Measurements from ENCODE around the gene PPM1M. TPM values are rescaled to one million over a fixed set of nuclear protein-coding genes. Genes with fewer than 3 reads are reported as not detected.

PPM1M gene
- total and polyA plus RNA-seq, 2 experiments from 2014 or later, result 2.2 to 4.0 TPM

- Mint-ChIP-seq H3K27ac (no peak overlapping the region), H3K9me3 (no peaks in the 10 kb centered on the region), H3K27me3 (ENCODE audit: insufficient read depth, low read depth, poor library complexity) (peaks cover 29% of the 10 kb centered on the region), H3K36me3 (ENCODE audit: low read depth) (no peaks in the 10 kb centered on the region; the same call in 2 of the 3 replicates), H3K4me3 (no peak overlapping the region), H3K4me1 (peaks cover 30% of the 10 kb centered on the region)
- Histone ChIP-seq H3K4me2 (no peak overlapping the region), H4K20me1 (replicated peaks; ENCODE audit: insufficient read depth) (no peaks in the 10 kb centered on the region; the same call in 1 of the 2 replicates), H3K4me3 (no peak overlapping the region), H3K27ac (ENCODE audit: low read depth) (no peak overlapping the region), H3K4me1 (ENCODE audit: insufficient read depth) (peaks cover 22% of the 10 kb centered on the region), H3F3A (replicated peaks; ENCODE audit: low read depth) (0 out of 2 replicates have a peak, but pooled peaks cover 4% of the 10 kb centered on the region), H3K36me3 (ENCODE audit: insufficient read depth) (no peaks in the 10 kb centered on the region), H3K9me2 (ENCODE audit: insufficient read depth) (no peaks in the 10 kb centered on the region), H3K27me3 (ENCODE audit: insufficient read depth) (no peaks in the 10 kb centered on the region), H3K79me2 (replicated peaks; ENCODE audit: insufficient read depth) (no peaks in the 10 kb centered on the region), H2AFZ (no peak overlapping the region)
- TF ChIP-seq NANOG (IDR thresholded peaks at IDR 0.05; ENCODE audit: borderline replicate concordance) (no peak), STAT1 (IDR thresholded peaks at IDR 0.05; ENCODE audit: unreplicated experiment) (no peak), ZNF331 (CRISPR knock-in tag; IDR thresholded peaks at IDR 0.05; ENCODE audit: low read depth) (no peak), JUNB (IDR thresholded peaks at IDR 0.05; ENCODE audit: unreplicated experiment) (no peak), ETS1 (IDR thresholded peaks at IDR 0.05) (no peak), POLR2AphosphoS5 (IDR thresholded peaks at IDR 0.05; ENCODE audit: low read depth) (no peak), EZH2 (IDR thresholded peaks at IDR 0.05; ENCODE audit: low read depth, unreplicated experiment) (no peak), CREB1 (CRISPR knock-in tag; IDR thresholded peaks at IDR 0.05; ENCODE audit: low read depth) (no peak), EZH2phosphoT487 (IDR thresholded peaks at IDR 0.05; ENCODE audit: unreplicated experiment) (no peak), ZNF114 (CRISPR knock-in tag; IDR thresholded peaks at IDR 0.05) (no peak)
- TF ChIP-seq, protein P1, sequence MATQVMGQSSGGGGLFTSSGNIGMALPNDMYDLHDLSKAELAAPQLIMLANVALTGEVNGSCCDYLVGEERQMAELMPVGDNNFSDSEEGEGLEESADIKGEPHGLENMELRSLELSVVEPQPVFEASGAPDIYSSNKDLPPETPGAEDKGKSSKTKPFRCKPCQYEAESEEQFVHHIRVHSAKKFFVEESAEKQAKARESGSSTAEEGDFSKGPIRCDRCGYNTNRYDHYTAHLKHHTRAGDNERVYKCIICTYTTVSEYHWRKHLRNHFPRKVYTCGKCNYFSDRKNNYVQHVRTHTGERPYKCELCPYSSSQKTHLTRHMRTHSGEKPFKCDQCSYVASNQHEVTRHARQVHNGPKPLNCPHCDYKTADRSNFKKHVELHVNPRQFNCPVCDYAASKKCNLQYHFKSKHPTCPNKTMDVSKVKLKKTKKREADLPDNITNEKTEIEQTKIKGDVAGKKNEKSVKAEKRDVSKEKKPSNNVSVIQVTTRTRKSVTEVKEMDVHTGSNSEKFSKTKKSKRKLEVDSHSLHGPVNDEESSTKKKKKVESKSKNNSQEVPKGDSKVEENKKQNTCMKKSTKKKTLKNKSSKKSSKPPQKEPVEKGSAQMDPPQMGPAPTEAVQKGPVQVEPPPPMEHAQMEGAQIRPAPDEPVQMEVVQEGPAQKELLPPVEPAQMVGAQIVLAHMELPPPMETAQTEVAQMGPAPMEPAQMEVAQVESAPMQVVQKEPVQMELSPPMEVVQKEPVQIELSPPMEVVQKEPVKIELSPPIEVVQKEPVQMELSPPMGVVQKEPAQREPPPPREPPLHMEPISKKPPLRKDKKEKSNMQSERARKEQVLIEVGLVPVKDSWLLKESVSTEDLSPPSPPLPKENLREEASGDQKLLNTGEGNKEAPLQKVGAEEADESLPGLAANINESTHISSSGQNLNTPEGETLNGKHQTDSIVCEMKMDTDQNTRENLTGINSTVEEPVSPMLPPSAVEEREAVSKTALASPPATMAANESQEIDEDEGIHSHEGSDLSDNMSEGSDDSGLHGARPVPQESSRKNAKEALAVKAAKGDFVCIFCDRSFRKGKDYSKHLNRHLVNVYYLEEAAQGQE (IDR thresholded peaks at IDR 0.05; ENCODE audit: unreplicated experiment), result no peak
- TF ChIP-seq, protein P2, sequence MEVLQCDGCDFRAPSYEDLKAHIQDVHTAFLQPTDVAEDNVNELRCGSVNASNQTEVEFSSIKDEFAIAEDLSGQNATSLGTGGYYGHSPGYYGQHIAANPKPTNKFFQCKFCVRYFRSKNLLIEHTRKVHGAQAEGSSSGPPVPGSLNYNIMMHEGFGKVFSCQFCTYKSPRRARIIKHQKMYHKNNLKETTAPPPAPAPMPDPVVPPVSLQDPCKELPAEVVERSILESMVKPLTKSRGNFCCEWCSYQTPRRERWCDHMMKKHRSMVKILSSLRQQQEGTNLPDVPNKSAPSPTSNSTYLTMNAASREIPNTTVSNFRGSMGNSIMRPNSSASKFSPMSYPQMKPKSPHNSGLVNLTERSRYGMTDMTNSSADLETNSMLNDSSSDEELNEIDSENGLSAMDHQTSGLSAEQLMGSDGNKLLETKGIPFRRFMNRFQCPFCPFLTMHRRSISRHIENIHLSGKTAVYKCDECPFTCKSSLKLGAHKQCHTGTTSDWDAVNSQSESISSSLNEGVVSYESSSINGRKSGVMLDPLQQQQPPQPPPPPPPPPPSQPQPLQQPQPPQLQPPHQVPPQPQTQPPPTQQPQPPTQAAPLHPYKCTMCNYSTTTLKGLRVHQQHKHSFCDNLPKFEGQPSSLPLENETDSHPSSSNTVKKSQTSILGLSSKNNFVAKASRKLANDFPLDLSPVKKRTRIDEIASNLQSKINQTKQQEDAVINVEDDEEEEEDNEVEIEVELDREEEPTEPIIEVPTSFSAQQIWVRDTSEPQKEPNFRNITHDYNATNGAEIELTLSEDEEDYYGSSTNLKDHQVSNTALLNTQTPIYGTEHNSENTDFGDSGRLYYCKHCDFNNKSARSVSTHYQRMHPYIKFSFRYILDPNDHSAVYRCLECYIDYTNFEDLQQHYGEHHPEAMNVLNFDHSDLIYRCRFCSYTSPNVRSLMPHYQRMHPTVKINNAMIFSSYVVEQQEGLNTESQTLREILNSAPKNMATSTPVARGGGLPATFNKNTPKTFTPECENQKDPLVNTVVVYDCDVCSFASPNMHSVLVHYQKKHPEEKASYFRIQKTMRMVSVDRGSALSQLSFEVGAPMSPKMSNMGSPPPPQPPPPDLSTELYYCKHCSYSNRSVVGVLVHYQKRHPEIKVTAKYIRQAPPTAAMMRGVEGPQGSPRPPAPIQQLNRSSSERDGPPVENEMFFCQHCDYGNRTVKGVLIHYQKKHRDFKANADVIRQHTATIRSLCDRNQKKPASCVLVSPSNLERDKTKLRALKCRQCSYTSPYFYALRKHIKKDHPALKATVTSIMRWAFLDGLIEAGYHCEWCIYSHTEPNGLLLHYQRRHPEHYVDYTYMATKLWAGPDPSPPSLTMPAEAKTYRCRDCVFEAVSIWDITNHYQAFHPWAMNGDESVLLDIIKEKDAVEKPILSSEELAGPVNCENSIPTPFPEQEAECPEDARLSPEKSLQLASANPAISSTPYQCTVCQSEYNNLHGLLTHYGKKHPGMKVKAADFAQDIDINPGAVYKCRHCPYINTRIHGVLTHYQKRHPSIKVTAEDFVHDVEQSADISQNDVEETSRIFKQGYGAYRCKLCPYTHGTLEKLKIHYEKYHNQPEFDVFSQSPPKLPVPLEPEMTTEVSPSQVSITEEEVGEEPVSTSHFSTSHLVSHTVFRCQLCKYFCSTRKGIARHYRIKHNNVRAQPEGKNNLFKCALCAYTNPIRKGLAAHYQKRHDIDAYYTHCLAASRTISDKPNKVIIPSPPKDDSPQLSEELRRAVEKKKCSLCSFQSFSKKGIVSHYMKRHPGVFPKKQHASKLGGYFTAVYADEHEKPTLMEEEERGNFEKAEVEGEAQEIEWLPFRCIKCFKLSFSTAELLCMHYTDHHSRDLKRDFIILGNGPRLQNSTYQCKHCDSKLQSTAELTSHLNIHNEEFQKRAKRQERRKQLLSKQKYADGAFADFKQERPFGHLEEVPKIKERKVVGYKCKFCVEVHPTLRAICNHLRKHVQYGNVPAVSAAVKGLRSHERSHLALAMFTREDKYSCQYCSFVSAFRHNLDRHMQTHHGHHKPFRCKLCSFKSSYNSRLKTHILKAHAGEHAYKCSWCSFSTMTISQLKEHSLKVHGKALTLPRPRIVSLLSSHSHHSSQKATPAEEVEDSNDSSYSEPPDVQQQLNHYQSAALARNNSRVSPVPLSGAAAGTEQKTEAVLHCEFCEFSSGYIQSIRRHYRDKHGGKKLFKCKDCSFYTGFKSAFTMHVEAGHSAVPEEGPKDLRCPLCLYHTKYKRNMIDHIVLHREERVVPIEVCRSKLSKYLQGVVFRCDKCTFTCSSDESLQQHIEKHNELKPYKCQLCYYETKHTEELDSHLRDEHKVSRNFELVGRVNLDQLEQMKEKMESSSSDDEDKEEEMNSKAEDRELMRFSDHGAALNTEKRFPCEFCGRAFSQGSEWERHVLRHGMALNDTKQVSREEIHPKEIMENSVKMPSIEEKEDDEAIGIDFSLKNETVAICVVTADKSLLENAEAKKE (CRISPR knock-in tag; IDR thresholded peaks at IDR 0.05), result no peak
- TF ChIP-seq, protein P3, sequence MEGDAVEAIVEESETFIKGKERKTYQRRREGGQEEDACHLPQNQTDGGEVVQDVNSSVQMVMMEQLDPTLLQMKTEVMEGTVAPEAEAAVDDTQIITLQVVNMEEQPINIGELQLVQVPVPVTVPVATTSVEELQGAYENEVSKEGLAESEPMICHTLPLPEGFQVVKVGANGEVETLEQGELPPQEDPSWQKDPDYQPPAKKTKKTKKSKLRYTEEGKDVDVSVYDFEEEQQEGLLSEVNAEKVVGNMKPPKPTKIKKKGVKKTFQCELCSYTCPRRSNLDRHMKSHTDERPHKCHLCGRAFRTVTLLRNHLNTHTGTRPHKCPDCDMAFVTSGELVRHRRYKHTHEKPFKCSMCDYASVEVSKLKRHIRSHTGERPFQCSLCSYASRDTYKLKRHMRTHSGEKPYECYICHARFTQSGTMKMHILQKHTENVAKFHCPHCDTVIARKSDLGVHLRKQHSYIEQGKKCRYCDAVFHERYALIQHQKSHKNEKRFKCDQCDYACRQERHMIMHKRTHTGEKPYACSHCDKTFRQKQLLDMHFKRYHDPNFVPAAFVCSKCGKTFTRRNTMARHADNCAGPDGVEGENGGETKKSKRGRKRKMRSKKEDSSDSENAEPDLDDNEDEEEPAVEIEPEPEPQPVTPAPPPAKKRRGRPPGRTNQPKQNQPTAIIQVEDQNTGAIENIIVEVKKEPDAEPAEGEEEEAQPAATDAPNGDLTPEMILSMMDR (conservative IDR thresholded peaks at IDR 0.05; ENCODE audit: low read depth in 2 of 2), result no peak
- ATAC-seq (no peak), DNase-seq (ENCODE audit: low spot score) (no peak)
These were observed 50.2 kb downstream of the PPM1M start for GRCh38 chr3:52295671-52296208.

Data from GM23338 (cell line).